ENCODE results near the gene SOAT2.

GRCh38 chr12:53159195-53159839, 56.0 kb downstream of the SOAT2 start:
- TF ChIP-seq, protein P1, sequence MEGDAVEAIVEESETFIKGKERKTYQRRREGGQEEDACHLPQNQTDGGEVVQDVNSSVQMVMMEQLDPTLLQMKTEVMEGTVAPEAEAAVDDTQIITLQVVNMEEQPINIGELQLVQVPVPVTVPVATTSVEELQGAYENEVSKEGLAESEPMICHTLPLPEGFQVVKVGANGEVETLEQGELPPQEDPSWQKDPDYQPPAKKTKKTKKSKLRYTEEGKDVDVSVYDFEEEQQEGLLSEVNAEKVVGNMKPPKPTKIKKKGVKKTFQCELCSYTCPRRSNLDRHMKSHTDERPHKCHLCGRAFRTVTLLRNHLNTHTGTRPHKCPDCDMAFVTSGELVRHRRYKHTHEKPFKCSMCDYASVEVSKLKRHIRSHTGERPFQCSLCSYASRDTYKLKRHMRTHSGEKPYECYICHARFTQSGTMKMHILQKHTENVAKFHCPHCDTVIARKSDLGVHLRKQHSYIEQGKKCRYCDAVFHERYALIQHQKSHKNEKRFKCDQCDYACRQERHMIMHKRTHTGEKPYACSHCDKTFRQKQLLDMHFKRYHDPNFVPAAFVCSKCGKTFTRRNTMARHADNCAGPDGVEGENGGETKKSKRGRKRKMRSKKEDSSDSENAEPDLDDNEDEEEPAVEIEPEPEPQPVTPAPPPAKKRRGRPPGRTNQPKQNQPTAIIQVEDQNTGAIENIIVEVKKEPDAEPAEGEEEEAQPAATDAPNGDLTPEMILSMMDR (IDR thresholded peaks at IDR 0.05): peak; percentile 96 to 98 (median 97)
- TF ChIP-seq POLR2A (IDR thresholded peaks at IDR 0.05): no peak
